Calu3 (cell line): ENCODE results near the gene IL25. TPM values are rescaled to one million over a fixed set of nuclear protein-coding genes. Genes with fewer than 3 reads are reported as not detected.
A peak's percentile ranks its signal among the peaks of the same experiment; 100 is the strongest.

Experiments used
- BruUV-seq: library from RNA; stranded (reverse); fragments of 400-500 nt; replicated peaks from 2 replicates; lab custom pipeline; 2021; lab: Mats Ljungman, UMichigan
- CTCF ChIA-PET: fragments of 300-600 bp; sonication (Branson Sonifier 250); formaldehyde crosslinking; loops from one replicate; lab custom pipeline; 2022; ENCODE audit warnings: antibody characterized with exemption; lab: Charles Lee
- DNase-seq: peaks from one replicate; pipeline ENCODE4 v3.0.0; 2022
- H3K27ac Mint-ChIP-seq: one replicate; pipeline ENCODE4 v1.8.0; 2022; ENCODE audit warnings: mixed read lengths; ENCODE audit not compliant: unreplicated experiment
- H3K27me3 Mint-ChIP-seq: one replicate; pipeline ENCODE4 v1.8.0; 2022; ENCODE audit warnings: mixed read lengths; ENCODE audit not compliant: unreplicated experiment
- H3K36me3 Mint-ChIP-seq: one replicate; pipeline ENCODE4 v1.8.0; 2022; ENCODE audit warnings: mild to moderate bottlenecking, moderate library complexity, mixed read lengths; ENCODE audit not compliant: insufficient read depth, unreplicated experiment
- H3K4me1 Mint-ChIP-seq: one replicate; pipeline ENCODE4 v1.8.0; 2022; ENCODE audit warnings: mild to moderate bottlenecking, low read depth, mixed read lengths; ENCODE audit not compliant: unreplicated experiment
- H3K4me3 Mint-ChIP-seq: one replicate; pipeline ENCODE4 v1.8.0; 2022; ENCODE audit warnings: mild to moderate bottlenecking, low read depth, moderate library complexity, mixed read lengths; ENCODE audit not compliant: unreplicated experiment
- H3K9me3 Mint-ChIP-seq: one replicate; pipeline ENCODE4 v1.8.0; 2022; ENCODE audit warnings: low read depth, mixed read lengths; ENCODE audit not compliant: unreplicated experiment
- intact Hi-C: fragments of 100-400 bp; cut with micrococcal nuclease; formaldehyde crosslinking; loops from one replicate; pipeline ENCODE4 v1.10.0; 2022; ENCODE audit not compliant: unreplicated experiment
- total RNA-seq: library from RNA; stranded (reverse); gene quantifications from 2 replicates; pipeline ENCODE4 v1.2.3, GENCODE V29; 2022
- TF ChIP-seq, protein P1 (sequence below): fragments of 200-600 bp; IDR thresholded peaks from one replicate; pipeline ENCODE4 v1.8.0; 2022; ENCODE audit warnings: antibody characterized with exemption; ENCODE audit not compliant: unreplicated experiment

Gene IL25
- total RNA-seq, 1 experiment from 2014 or later = not detected

DNA sequence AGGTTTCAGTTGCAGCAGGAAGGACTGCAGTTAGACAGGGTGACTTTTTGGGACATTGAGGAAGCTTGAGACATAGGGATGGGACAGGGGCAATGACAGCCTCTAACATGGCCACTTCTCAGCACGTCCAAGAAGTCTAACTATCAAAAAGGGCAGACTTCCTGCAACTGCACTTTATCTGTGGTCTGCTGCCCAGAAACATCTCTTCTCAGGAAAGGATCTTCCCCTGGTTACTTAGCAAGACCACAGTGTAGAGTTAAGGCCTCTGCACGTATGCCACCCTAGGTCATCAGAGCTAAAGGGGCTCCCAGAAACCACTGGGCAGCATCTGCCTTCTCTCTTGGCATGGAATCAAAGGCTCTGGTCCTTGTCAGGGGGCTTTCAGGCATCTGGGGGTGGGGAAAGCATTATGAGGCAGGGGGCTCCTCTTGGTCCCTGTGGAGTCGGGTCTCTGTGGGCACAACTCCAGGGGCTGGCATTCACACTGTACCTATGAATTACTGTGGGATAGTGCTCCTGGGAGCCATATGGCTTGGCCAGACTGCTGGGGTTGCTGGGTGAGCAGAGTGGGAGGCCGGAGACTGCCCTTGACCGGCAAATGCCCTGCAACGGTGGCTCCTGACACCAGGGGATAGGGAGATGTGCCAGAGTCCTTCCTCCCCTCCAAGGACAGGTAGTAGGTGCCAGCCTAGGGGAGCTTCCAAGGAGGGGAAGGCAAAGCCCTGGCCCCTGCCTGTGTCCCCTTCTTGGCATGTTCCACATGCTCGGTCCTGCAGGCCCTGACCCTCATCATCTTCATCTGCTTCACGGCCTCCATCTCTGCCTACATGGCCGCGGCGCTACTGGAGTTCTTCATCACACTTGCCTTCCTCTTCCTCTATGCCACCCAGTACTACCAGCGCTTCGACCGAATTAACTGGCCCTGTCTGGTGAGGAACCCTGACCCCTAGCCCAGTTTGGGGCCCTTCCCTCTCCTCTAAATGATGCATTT is 5.3 kb downstream of the IL25 start:
- no peaks in the 10 kb centered on the region for H3K9me3 Mint-ChIP-seq
- TF ChIP-seq, protein P1, sequence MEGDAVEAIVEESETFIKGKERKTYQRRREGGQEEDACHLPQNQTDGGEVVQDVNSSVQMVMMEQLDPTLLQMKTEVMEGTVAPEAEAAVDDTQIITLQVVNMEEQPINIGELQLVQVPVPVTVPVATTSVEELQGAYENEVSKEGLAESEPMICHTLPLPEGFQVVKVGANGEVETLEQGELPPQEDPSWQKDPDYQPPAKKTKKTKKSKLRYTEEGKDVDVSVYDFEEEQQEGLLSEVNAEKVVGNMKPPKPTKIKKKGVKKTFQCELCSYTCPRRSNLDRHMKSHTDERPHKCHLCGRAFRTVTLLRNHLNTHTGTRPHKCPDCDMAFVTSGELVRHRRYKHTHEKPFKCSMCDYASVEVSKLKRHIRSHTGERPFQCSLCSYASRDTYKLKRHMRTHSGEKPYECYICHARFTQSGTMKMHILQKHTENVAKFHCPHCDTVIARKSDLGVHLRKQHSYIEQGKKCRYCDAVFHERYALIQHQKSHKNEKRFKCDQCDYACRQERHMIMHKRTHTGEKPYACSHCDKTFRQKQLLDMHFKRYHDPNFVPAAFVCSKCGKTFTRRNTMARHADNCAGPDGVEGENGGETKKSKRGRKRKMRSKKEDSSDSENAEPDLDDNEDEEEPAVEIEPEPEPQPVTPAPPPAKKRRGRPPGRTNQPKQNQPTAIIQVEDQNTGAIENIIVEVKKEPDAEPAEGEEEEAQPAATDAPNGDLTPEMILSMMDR = no peak
- H3K27me3 Mint-ChIP-seq = peaks cover 95% of the 10 kb centered on the region
- no peak for DNase-seq
- intact Hi-C loops = no loop called here
- BruUV-seq = no TSS peak
- H3K4me3 Mint-ChIP-seq = no peak overlapping the region
- no peaks in the 10 kb centered on the region for H3K36me3 Mint-ChIP-seq
- H3K4me1 Mint-ChIP-seq = no peaks in the 10 kb centered on the region
- H3K27ac Mint-ChIP-seq = no peak overlapping the region
- CTCF ChIA-PET = interaction anchor here (1.2 kb wide), 1 partner anchor 9 kb away, joined by 3 read pairs; no protein-coding TSS in a partner anchor

DNA sequence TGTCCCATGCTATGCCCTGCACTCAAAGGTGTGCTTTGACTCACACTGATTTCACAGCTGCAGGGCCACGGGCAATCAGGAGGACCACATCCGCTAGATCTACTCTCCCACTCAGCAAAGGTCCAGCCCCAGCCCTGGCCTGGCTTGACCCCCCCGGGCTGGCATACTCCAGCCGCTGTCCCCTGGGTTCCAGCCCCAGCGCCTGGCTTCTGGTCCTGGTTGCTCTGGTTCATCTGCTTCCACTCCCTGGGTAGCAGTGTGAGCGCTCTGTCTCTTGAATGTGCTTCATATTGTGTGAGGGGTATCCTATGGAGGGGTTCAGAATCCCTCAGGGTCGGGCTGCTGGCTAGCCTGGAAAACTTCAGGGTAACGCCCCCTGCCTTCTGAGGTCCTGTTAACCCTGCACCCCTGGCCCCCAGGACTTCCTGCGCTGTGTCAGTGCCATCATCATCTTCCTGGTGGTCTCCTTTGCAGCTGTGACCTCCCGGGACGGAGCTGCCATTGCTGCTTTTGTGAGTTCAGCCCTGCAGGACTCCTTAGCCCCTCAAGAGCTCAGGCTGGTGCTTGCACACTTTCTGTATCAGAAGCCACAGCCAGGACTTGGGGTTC is 6.1 kb downstream of the IL25 start:
- Mint-ChIP-seq H3K27me3 (peaks cover 98% of the 10 kb centered on the region), H3K4me3 (no peak overlapping the region), H3K36me3 (no peaks in the 10 kb centered on the region), H3K27ac (no peak overlapping the region), H3K9me3 (no peaks in the 10 kb centered on the region), H3K4me1 (no peaks in the 10 kb centered on the region)
- CTCF ChIA-PET = interaction anchor here (1.2 kb wide), 1 partner anchor 9 kb away, joined by 3 read pairs; no protein-coding TSS in a partner anchor
- BruUV-seq = no TSS peak
- intact Hi-C loops = no loop called here
- TF ChIP-seq, protein P1 = no peak
- no peak for DNase-seq

DNA sequence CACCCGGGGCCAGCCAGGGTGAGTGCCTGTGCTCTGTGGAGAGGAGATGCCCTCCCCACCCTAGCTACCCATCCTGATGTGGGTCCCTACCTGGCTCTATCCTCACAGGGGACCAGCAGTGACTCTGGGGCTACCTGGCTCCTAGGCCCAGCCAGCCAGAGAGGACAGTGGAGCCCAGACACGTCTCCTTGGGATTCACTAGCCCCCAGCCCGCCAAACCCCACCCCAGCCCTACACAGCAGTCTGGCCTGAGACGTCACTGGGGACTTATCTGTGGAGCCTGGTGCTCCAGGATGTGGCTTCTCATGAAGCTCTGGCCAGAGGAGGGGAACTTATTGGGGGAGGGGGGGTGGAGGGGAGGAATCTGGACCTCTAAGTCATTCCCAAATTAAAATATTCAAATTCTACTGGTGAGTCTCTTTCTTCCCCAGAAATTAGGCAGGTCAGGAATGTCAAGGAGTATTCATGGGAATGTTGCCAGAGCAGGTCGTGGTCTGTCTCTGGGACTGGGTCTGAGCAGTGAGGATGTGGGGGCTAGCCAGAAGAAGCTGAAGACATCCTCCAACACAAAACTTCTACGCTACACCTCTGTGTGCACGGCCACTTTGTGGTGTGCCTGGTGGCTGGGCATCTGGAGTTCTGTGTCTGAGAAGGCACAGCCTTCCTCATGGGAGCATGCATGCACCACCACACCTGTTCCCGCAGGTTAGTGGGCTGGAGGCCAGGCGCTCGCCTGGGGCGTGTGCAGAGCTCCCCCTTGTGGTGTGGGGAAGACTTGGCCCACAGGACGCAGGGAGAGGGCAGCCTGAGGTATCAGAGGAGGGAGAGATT is 7.0 kb downstream of the IL25 start:
- BruUV-seq = no TSS peak
- H3K27ac Mint-ChIP-seq = no peak overlapping the region
- peak; percentile 78 for DNase-seq
- H3K27me3 Mint-ChIP-seq = peaks cover 98% of the 10 kb centered on the region
- CTCF ChIA-PET = interaction anchor here (1.0 to 1.4 kb wide), 5 partner anchors 18 to 259 kb away, joined by 3 to 6 read pairs (median 4); no protein-coding TSS in a partner anchor
- TF ChIP-seq, protein P1 = peak; percentile 83
- H3K4me1 Mint-ChIP-seq = no peaks in the 10 kb centered on the region
- H3K4me3 Mint-ChIP-seq = no peak overlapping the region
- intact Hi-C loops = loop anchor here (1.0 kb wide), 2 partner anchors 51 to 114 kb away; no protein-coding TSS in a partner anchor
- H3K36me3 Mint-ChIP-seq = no peaks in the 10 kb centered on the region
- H3K9me3 Mint-ChIP-seq = no peaks in the 10 kb centered on the region
